Mucosa of rectum (tissue), 2 donors: ENCODE results near the gene SCG5.

Source experiments
- H3K27ac ChIP-seq, 2 donors: one replicate each; pipeline ENCODE4 v1.7.0; 2013; ENCODE audit warnings: inconsistent platforms in 2 of 2, low read depth in 2 of 2, low read length in 2 of 2
- H3K27me3 ChIP-seq, 2 donors: one replicate each; pipeline ENCODE4 v1.7.0; 2013; ENCODE audit warnings: low read length in 2 of 2; ENCODE audit not compliant: control insufficient read depth in 2 of 2, insufficient read depth in 2 of 2
- H3K36me3 ChIP-seq, 2 donors: one replicate each; pipeline ENCODE4 v1.7.0; 2013; ENCODE audit warnings: low read length in 2 of 2; ENCODE audit not compliant: control insufficient read depth in 2 of 2, insufficient read depth in 2 of 2
- H3K4me1 ChIP-seq, 2 donors: one replicate each; pipeline ENCODE4 v1.7.0; 2013; ENCODE audit warnings: low read length in 2 of 2, mild to moderate bottlenecking in 1 of 2; ENCODE audit not compliant: control insufficient read depth in 2 of 2, insufficient read depth in 2 of 2
- H3K4me3 ChIP-seq, 2 donors: one replicate each; pipeline ENCODE4 v1.7.0; 2013; ENCODE audit warnings: low read length in 2 of 2
- H3K9ac ChIP-seq, 2 donors: one replicate each; pipeline ENCODE4 v1.7.0; 2013; ENCODE audit warnings: low read length in 2 of 2, low read depth in 1 of 2, mild to moderate bottlenecking in 1 of 2
- H3K9me3 ChIP-seq, 2 donors: one replicate each; pipeline ENCODE4 v1.7.0; 2013; ENCODE audit warnings: low read length in 2 of 2; ENCODE audit not compliant: control insufficient read depth in 2 of 2
- donor health status: healthy.
- donor health status: Normal muscosa, but diverticular disease.

The SCG5 gene

DNA sequence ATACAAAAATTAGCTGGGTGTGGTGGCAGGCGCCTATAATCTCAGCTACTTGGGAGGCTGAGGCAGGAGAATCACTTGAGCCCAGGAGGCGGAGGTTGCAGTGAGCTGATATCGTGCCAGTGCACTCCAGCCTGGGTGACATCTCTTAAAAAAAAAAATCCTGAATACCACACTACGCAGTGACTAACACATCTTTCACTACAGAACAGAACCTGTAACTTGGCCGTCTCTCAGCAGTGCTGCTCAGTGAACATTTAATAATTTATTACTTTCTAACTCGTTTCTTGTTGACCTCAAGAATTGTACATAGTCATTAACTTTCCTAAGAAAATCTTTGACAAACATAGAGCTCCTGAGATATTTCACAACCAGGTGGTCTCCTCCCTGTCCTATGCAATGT, 80.1 kb downstream of the SCG5 start:
- no peaks in the 10 kb centered on the region for H3K36me3 ChIP-seq
- no peaks in the 10 kb centered on the region for H3K9me3 ChIP-seq
- no peak overlapping the region for H3K4me3 ChIP-seq
- peaks cover 25 to 31% of the 10 kb centered on the region in 2 donors for H3K27me3 ChIP-seq
- peaks cover 0 to 20% of the 10 kb centered on the region in 2 donors for H3K4me1 ChIP-seq
- no peak overlapping the region for H3K9ac ChIP-seq
- H3K27ac ChIP-seq = no peak overlapping the region

GRCh38 chr15:32722136-32722535, 80.6 kb downstream of the SCG5 start:
- no peaks in the 10 kb centered on the region for H3K9me3 ChIP-seq
- no peak overlapping the region for H3K9ac ChIP-seq
- H3K4me1 ChIP-seq = peaks cover 0 to 20% of the 10 kb centered on the region in 2 donors
- H3K27me3 ChIP-seq = peaks cover 20 to 25% of the 10 kb centered on the region in 2 donors
- H3K27ac ChIP-seq = no peak overlapping the region
- no peaks in the 10 kb centered on the region for H3K36me3 ChIP-seq
- H3K4me3 ChIP-seq = no peak overlapping the region

DNA sequence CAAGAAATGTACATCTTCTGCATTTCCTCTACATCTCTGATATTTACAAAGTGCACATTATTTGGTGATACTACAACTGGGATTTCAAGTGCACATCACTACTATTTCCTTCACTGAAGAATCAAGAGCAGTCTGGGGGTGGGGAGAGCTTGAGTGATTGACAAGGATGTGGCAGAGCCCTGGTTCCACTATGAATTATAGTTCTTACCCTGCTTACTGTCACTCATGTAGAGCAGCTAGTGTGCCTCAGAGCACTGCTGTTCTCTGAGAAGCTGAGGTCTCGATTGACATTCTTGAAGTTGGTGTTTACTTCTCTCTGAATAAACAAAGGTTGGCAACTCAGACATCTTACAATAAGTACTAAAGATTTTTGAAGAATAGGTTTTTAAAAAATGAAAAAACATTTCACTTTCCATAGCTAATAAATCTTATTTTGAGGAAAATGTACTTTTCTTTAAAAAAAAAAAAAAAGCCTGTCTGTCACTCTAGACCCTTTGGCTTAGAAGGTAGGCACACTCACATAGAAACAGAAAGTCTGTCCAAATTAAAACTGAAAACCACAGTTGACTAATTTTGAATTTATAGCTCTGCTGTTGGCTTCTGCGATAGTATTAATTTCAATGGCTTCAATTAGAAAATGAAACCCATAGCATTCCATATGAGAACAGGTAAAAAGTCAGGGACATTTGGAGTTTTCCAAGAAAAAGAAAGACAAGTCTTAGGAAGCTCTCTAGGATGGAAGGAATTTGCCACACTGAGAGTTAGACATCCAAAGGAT, 81.8 kb downstream of the SCG5 start:
- H3K27ac ChIP-seq = no peak overlapping the region
- no peak overlapping the region for H3K9ac ChIP-seq
- no peaks in the 10 kb centered on the region for H3K9me3 ChIP-seq
- H3K36me3 ChIP-seq = no peaks in the 10 kb centered on the region
- no peak overlapping the region for H3K4me3 ChIP-seq
- H3K27me3 ChIP-seq = peaks cover 12 to 16% of the 10 kb centered on the region in 2 donors
- peaks cover 0 to 10% of the 10 kb centered on the region in 2 donors for H3K4me1 ChIP-seq

DNA sequence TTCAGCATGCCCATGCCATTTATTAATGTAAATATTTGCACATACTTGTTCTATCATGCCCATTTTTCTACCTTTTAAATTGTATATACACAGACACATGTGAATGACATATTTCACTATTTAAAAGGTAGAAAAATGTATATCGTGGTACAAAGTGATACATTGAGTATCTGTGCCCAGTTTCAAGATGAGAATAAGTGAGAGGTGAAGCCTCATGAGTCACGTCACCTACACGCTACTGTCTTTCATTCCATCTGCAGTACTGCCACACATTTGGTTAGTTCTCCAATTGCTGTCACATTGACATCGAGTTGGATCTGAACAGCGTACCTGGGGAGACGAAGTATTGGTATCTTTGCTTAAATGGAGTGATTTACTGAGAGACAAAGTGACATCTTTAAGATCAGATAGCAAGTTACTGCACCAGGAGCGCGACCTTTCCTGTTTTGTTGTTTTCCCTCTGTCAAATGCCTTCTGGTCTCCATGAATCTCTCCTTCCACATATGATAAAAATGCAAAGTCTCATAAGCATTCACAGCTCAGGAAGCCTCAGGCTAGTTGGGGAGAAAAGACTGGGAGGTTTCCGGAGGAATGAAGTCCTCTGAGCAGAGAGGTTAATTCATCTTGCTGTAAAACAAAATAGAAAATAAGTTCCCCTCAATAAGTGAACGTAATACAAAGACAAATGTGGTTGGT, 88.3 kb downstream of the SCG5 start:
- no peak overlapping the region for H3K27ac ChIP-seq
- no peaks in the 10 kb centered on the region for H3K36me3 ChIP-seq
- H3K4me3 ChIP-seq = no peak overlapping the region
- H3K27me3 ChIP-seq = peaks cover 0 to 2% of the 10 kb centered on the region in 2 donors
- H3K9ac ChIP-seq = no peak overlapping the region
- H3K4me1 ChIP-seq = peaks cover 3% of the 10 kb centered on the region in 2 donors
- no peaks in the 10 kb centered on the region for H3K9me3 ChIP-seq

DNA sequence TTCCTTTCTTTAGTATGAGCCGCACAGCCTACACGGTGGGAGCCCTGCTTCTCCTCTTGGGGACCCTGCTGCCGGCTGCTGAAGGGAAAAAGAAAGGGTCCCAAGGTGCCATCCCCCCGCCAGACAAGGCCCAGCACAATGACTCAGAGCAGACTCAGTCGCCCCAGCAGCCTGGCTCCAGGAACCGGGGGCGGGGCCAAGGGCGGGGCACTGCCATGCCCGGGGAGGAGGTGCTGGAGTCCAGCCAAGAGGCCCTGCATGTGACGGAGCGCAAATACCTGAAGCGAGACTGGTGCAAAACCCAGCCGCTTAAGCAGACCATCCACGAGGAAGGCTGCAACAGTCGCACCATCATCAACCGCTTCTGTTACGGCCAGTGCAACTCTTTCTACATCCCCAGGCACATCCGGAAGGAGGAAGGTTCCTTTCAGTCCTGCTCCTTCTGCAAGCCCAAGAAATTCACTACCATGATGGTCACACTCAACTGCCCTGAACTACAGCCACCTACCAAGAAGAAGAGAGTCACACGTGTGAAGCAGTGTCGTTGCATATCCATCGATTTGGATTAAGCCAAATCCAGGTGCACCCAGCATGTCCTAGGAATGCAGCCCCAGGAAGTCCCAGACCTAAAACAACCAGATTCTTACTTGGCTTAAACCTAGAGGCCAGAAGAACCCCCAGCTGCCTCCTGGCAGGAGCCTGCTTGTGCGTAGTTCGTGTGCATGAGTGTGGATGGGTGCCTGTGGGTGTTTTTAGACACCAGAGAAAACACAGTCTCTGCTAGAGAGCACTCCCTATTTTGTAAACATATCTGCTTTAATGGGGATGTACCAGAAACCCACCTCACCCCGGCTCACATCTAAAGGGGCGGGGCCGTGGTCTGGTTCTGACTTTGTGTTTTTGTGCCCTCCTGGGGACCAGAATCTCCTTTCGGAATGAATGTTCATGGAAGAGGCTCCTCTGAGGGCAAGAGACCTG, 89.5 kb downstream of the SCG5 start:
- no peak overlapping the region for H3K9ac ChIP-seq
- H3K4me3 ChIP-seq = peak overlapping the region in 1 of 2 donors; percentile 27
- no peak overlapping the region for H3K27ac ChIP-seq
- H3K27me3 ChIP-seq = peaks cover 0 to 2% of the 10 kb centered on the region in 2 donors
- no peaks in the 10 kb centered on the region for H3K36me3 ChIP-seq
- no peaks in the 10 kb centered on the region for H3K9me3 ChIP-seq
- H3K4me1 ChIP-seq = peaks cover 3% of the 10 kb centered on the region in 2 donors

- peaks cover 3% of the 10 kb centered on the region in 2 donors for H3K4me1 ChIP-seq
- no peaks in the 10 kb centered on the region for H3K9me3 ChIP-seq
- H3K36me3 ChIP-seq = no peaks in the 10 kb centered on the region
- no peak overlapping the region for H3K9ac ChIP-seq
- peaks cover 0 to 2% of the 10 kb centered on the region in 2 donors for H3K27me3 ChIP-seq
- no peak overlapping the region for H3K4me3 ChIP-seq
- H3K27ac ChIP-seq = no peak overlapping the region
Measured at GRCh38 chr15:32732574-32733157, 91.2 kb downstream of the SCG5 start.

DNA sequence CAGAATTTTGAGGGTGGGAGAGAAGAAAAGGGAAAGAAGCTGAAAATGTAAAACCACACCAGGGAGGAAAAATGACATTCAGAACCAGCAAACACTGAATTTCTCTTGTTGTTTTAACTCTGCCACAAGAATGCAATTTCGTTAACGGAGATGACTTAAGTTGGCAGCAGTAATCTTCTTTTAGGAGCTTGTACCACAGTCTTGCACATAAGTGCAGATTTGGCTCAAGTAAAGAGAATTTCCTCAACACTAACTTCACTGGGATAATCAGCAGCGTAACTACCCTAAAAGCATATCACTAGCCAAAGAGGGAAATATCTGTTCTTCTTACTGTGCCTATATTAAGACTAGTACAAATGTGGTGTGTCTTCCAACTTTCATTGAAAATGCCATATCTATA, 91.8 kb downstream of the SCG5 start:
- H3K27ac ChIP-seq = no peak overlapping the region
- H3K27me3 ChIP-seq = peaks cover 0 to 2% of the 10 kb centered on the region in 2 donors

DNA sequence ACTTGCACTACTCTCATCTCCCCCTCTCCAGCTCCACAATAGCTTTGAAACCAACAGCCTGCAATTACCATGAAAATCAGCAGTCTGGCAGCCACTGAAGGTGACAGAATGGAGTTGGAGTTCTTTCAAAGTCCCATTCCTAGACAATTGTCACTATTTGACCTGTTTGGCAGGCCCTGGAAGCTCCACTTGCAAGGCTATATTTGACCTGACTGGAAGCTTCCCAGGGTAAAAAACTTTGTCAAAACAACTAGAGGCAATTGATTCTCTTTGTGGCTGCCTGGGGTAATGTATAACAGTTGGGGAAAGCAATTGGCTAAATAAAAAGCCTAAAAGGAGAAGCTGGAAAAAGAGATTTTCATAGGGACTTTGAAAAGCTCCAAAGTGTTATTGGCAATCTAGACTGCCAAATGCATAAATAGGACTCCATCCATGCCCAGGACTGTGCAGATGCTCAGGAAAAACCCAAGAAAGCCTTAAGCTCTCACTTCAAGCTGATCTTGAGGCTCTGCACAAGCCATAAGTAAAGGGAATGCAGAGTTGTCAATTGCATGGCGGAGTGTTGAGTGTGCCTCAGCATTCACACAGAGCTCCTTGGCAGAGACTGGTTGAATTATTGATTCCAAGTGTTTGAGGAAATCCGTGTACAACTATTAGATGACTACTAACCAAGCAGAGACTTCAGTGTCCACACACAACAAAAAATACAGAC, 94.6 kb downstream of the SCG5 start:
- H3K36me3 ChIP-seq = no peaks in the 10 kb centered on the region

More for the DNA sequence above, 91.8 kb downstream of the SCG5 start:
- H3K4me3 ChIP-seq = no peak overlapping the region
- no peaks in the 10 kb centered on the region for H3K9me3 ChIP-seq
- peaks cover 3% of the 10 kb centered on the region in 2 donors for H3K4me1 ChIP-seq
- no peaks in the 10 kb centered on the region for H3K36me3 ChIP-seq
- no peak overlapping the region for H3K9ac ChIP-seq

DNA sequence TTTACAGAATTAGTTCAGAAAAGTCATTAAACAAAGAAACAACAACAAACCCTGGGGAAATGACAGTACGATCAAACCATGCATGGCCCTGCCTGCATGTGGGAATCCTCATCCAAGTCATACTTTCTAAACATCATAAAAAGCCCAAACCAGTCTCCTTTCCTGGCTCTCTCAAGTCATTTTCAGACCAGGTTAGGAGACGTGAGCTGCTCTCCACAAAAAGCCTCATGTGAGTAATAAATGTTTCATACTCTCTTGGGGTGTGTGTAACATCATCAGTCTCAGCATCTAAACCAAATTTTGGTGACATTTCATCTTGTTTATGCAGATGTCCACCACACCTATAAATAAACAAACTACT, 95.2 kb downstream of the SCG5 start:
- Histone ChIP-seq H3K27ac (no peak overlapping the region), H3K4me3 (no peak overlapping the region), H3K36me3 (no peaks in the 10 kb centered on the region), H3K9ac (no peak overlapping the region), H3K27me3 (no peaks in the 10 kb centered on the region), H3K4me1 (no peaks in the 10 kb centered on the region), H3K9me3 (no peaks in the 10 kb centered on the region)

More for the DNA sequence above, 94.6 kb downstream of the SCG5 start:
- Histone ChIP-seq H3K9ac (no peak overlapping the region), H3K4me1 (peaks cover 0 to under 1% of the 10 kb centered on the region in 2 donors), H3K27ac (no peak overlapping the region), H3K4me3 (no peak overlapping the region), H3K27me3 (no peaks in the 10 kb centered on the region), H3K9me3 (no peaks in the 10 kb centered on the region)
